ENCODE measurements around the gene TRIM22.
A peak's percentile ranks its signal among the peaks of the same experiment; 100 is the strongest.
"Not testable (repeated sequence)": the region's sequence is repeated elsewhere in the genome, so short reads cannot be mapped to it uniquely, and the experiment has no call there.

Gene TRIM22

DNA sequence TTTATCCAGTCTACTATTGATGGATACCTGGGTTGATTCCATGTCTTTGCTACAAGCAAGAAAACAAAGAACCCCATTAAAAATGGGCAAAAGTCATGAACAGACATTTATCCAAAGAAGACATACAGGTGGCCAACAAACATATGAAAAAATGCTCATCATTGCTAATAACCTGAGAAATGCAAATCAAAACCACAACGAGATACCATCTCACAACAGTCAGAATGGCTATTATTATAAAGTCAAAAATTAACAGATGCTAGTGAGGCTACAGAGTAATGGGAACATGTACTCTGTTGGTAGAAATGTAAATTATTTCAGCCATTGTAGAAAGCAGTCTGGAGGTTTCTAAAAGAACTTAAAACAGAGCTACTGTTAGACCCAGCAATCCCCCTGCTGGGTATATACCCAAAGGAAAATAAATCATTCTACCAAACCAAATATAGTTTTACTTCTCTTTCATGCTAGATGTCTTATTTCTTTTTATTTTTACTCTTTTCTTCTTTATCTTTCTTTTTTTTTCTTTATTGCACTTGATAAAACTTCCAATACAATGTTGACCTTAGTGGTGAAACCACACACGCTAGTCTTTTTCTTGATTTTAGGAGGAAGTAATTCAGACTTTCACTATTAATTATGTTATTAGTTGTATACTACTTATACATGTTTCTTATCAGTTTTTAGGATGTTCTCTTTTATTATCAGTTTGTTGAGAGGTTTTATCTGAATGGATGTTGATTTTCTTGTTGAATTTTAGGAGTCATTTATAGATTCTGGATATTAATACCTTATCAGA is 14.3 kb downstream of the TRIM22 start:
- H3K4me3 ChIP-seq (ENCODE audit: low read depth, low read length), result no peak overlapping the region
- DNase-seq (ENCODE audit: low read depth), result no peak
- TF ChIP-seq, protein P1, sequence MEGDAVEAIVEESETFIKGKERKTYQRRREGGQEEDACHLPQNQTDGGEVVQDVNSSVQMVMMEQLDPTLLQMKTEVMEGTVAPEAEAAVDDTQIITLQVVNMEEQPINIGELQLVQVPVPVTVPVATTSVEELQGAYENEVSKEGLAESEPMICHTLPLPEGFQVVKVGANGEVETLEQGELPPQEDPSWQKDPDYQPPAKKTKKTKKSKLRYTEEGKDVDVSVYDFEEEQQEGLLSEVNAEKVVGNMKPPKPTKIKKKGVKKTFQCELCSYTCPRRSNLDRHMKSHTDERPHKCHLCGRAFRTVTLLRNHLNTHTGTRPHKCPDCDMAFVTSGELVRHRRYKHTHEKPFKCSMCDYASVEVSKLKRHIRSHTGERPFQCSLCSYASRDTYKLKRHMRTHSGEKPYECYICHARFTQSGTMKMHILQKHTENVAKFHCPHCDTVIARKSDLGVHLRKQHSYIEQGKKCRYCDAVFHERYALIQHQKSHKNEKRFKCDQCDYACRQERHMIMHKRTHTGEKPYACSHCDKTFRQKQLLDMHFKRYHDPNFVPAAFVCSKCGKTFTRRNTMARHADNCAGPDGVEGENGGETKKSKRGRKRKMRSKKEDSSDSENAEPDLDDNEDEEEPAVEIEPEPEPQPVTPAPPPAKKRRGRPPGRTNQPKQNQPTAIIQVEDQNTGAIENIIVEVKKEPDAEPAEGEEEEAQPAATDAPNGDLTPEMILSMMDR (IDR thresholded peaks at IDR 0.05; ENCODE audit: low read depth, low read length, missing control alignments), result no peak

DNA sequence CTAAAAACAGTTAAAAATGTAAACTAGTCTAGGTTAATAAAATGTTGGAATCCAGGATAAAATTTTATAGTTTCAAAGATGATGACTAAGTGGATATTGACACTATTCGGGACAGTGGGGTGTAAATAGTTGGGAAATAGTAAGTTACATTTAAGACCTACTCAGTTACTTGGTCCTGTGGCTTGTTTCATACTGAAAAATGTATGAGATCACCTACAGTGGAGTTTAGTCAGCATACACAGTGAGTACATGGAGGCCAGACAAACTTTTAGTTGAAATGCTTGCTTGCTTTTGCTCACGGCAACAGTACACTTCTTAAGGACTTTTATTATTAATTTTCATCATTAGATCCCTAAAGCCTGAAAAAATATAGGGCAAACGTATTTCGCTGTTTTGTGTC is 16.1 kb downstream of the TRIM22 start:
- no peak overlapping the region for H3K4me3 ChIP-seq (ENCODE audit: low read depth, low read length)
- DNase-seq (ENCODE audit: low read depth), result no peak
- TF ChIP-seq, protein P1 (IDR thresholded peaks at IDR 0.05; ENCODE audit: low read depth, low read length, missing control alignments), result no peak

DNA sequence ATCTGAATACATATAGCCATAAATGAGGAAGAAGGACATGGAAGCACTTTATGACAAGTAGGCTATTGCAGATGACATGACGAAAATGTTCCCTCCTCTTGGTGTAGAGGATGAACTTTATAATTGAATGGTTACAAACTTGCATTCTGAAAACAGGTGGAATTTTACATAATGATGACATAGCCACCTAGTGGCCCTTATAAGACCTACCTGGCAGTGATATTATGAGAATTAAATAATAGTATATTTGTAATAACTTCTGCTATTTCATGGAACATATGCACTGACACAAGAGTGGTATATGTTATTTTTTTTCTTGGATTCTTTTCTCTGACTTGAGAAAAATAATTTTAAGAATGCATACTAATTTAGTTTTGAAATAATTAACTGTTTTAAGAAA is 22.9 kb downstream of the TRIM22 start:
- TF ChIP-seq, protein P1 (IDR thresholded peaks at IDR 0.05; ENCODE audit: low read depth, low read length, missing control alignments), result peak; percentile 43
- H3K4me3 ChIP-seq (ENCODE audit: low read depth, low read length), result no peak overlapping the region
- DNase-seq (ENCODE audit: low read depth), result no peak

DNA sequence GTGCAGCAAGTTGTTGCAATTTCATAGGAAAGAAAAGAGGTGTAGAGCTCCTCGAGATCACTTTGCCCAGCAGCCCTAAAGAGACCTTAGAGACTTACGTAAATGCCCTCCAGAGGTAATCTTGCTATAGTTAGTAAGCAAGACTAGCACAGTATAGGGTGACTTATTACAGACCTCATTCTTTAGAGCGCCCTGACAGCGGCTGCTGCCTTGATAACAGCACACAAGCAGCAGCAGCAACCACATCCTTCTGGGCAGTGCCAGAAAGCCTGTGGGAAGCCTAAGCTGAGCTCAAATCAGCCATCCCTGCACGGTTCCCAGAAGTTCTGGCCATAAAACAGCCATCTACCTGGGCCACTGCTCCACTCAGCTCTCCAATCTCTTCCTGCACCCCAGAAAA is 24.1 kb downstream of the TRIM22 start:
- DNase-seq (ENCODE audit: low read depth), result no peak
- TF ChIP-seq, protein P1 (IDR thresholded peaks at IDR 0.05; ENCODE audit: low read depth, low read length, missing control alignments), result no peak
- H3K4me3 ChIP-seq (ENCODE audit: low read depth, low read length), result no peak overlapping the region

DNA sequence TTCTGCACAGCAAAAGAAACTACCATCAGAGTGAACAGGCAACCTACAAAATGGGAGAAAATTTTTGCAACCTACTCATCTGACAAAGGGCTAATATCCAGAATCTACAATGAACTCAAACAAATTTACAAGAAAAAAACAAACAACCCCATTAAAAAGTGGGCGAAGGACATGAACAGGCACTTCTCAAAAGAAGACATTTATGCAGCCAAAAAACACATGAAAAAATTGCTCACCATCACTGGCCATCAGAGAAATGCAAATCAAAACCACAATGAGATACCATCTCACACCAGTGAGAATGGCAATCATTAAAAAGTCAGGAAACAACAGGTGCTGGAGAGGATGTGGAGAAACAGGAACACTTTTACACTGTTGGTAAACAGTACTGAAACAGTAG is 26.9 kb downstream of the TRIM22 start:
- not testable (repeated sequence) for H3K4me3 ChIP-seq (ENCODE audit: low read depth, low read length); DNase-seq (ENCODE audit: low read depth)

DNA sequence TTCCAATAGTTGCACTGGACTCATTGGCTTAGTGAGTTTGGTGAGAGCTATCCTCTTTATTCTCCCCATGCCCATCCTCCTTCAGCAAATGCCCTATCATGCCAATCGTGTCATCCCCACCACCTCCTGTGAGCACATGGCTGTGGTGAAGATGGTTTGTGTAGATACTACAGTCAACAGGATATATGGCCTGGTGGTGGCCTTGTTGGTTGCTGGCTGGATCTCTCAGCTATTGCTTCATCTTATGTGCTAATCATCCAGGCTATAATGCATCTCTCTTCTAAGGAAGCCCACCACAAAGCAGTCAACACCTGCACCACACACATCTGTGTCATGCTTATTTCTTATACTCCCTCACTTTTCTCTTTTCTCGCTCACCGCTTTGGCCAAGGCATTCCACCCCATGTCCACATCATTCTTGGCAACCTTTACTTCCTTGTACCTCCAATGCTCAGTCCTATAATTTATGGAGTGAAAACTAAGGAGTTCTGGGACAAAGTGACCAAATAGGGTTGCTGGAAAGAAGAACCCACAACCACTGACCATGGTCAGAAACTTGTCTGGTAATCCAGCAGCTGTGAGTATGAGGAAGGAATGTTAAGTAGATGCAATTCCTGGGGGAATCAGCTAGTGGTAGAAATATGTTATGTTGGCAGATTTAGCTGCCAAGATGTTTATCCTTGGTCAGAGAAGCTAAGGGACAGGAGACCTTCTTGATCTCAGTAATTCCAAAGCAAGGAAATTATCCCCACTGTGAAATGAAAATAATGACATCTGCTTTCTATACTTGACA is 30.3 kb downstream of the TRIM22 start:
- no peak for DNase-seq (ENCODE audit: low read depth)
- H3K4me3 ChIP-seq (ENCODE audit: low read depth, low read length), result no peak overlapping the region
- TF ChIP-seq, protein P1 (IDR thresholded peaks at IDR 0.05; ENCODE audit: low read depth, low read length, missing control alignments), result no peak

DNA sequence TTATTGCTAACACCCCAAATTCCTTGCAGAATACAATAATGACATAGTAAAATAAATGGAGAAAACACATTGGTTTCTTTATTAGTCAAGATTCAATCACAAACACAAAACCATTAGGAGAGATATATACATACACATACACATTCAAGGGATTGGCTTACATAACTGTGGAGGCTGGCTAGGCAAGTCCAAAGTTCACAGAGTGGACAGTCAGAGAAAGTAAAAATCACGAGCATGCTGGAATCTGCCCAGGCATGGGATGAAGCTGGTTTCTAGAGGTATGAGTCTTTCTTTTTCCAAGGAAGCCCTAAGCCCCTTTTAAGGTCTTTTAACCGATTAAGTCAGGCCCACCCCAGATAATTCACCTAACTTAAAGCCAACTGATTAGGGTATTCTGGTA is 33.0 kb downstream of the TRIM22 start:
- no peak for DNase-seq (ENCODE audit: low read depth)
- H3K4me3 ChIP-seq (ENCODE audit: low read depth, low read length), result no peak overlapping the region
- TF ChIP-seq, protein P1 (IDR thresholded peaks at IDR 0.05; ENCODE audit: low read depth, low read length, missing control alignments), result no peak
